ENCODE results near the gene ALG14.
"Not testable (repeated sequence)": the region's sequence is repeated elsewhere in the genome, so short reads cannot be mapped to it uniquely, and the experiment has no call there.

The ALG14 gene

DNA sequence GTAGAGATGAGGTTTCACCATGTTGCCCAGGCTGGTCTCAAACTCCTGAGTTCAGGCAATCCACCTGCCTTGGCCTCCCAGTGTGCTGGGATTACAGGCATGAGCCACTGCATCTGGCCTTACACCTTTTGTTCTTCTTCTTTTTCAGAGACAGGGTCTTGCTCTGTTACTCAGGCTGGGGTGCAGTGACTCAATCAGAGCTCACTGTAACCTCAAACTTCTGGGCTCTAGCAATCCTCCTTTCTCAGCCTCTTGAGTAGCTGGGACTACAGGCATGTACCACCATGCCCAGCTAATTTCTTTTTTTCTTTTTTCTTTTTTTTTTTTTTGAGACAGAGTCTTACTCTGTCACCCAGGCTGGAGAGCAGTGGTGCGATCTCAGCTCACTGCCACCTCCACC lies 131.3 kb downstream of the ALG14 start:
- not testable (repeated sequence) for H3K9me3 ChIP-seq (ENCODE audit: control insufficient read depth, insufficient read depth, low read length); H3K4me1 ChIP-seq (ENCODE audit: control insufficient read depth, insufficient read depth, low read length); H3K9ac ChIP-seq (ENCODE audit: low read depth, low read length); H3K27me3 ChIP-seq (ENCODE audit: control insufficient read depth, insufficient read depth, low read length); H3K4me3 ChIP-seq (ENCODE audit: low read depth, low read length); H3K36me3 ChIP-seq (ENCODE audit: control insufficient read depth, insufficient read depth, low read length)

DNA sequence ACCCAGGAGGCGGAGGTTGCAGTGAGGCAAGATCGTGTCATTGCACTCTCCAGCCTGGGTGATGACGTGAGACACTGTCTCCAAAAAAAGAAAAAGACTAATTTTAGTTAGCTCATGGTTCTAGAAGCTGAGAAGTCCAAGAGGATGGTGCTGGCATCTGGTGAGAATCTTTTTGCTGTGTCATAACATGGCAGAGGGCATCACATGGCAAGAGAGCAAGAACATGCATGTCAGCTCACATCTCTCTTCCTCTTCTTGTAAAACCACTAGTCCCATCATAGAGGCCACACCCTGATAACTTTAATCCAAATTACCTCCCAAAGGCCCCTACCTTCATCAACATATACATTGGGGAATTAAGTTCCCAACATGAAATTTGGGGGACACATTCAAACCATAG lies 132.0 kb downstream of the ALG14 start:
- no peak overlapping the region for H3K4me3 ChIP-seq (ENCODE audit: low read depth, low read length)
- H3K9ac ChIP-seq (ENCODE audit: low read depth, low read length) = no peak overlapping the region
- H3K27me3 ChIP-seq (ENCODE audit: control insufficient read depth, insufficient read depth, low read length) = no peaks in the 10 kb centered on the region
- H3K9me3 ChIP-seq (ENCODE audit: control insufficient read depth, insufficient read depth, low read length) = no peaks in the 10 kb centered on the region
- H3K36me3 ChIP-seq (ENCODE audit: control insufficient read depth, insufficient read depth, low read length) = no peaks in the 10 kb centered on the region
- peaks cover 6% of the 10 kb centered on the region for H3K4me1 ChIP-seq (ENCODE audit: control insufficient read depth, insufficient read depth, low read length)

DNA sequence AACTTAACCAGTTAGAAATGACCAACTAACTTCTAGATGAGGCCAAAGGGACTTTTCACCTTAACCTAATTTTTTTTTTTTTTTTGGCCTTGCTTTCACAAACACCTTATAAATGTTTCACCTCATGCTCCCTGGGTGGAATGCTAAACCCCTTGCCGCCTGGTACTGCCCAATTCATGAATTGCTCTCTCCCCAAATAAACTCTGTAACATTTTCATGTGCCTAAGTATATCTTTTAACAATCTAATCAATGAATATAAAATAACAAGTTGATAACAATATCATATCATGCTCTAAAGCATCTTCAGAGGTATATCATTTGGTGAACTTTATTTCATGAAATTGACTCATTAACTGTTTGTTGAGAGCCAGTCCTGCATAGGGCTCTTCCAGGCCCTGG lies 134.9 kb downstream of the ALG14 start:
- H3K4me1 ChIP-seq (ENCODE audit: control insufficient read depth, insufficient read depth, low read length) = peaks cover 6% of the 10 kb centered on the region
- no peaks in the 10 kb centered on the region for H3K27me3 ChIP-seq (ENCODE audit: control insufficient read depth, insufficient read depth, low read length)
- no peaks in the 10 kb centered on the region for H3K9me3 ChIP-seq (ENCODE audit: control insufficient read depth, insufficient read depth, low read length)
- H3K36me3 ChIP-seq (ENCODE audit: control insufficient read depth, insufficient read depth, low read length) = no peaks in the 10 kb centered on the region
- H3K4me3 ChIP-seq (ENCODE audit: low read depth, low read length) = no peak overlapping the region
- H3K9ac ChIP-seq (ENCODE audit: low read depth, low read length) = no peak overlapping the region

DNA sequence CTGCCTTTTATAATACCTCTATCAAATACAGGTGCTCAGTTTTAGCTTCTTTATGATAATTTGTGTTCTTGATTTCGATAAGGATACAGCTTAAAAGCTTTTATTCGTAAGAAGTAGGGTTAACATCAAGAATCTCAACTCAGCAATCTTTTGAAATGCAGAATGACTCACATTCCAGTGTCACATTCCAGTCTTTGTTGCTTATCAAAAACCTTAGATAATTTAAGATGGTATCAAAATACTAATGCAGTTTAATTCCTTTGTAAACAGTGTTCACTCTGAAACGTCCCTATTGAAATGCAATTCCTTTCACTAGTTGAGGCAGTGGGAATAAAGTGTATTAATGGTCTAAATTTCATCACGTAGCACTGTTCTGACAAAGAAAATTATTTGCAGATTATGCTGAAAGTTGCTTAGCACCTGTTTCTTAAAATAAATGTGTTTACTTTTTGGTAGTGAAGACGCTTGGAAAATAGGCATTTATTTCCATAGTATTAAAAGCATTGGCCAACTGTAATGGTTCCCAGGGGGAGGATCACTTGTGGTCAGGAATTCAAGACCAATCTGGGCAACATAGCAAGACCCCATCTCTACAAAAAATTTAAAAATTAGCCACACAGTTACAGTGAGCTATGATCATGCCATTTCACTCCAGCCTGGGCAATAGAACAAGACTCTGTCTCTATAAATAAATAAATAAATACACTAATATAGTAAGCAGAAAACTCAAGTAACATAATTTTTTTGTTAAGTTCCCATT lies 135.7 kb downstream of the ALG14 start:
- H3K4me1 ChIP-seq (ENCODE audit: control insufficient read depth, insufficient read depth, low read length) = peaks cover 6% of the 10 kb centered on the region
- H3K9me3 ChIP-seq (ENCODE audit: control insufficient read depth, insufficient read depth, low read length) = no peaks in the 10 kb centered on the region
- no peak overlapping the region for H3K4me3 ChIP-seq (ENCODE audit: low read depth, low read length)
- no peak overlapping the region for H3K9ac ChIP-seq (ENCODE audit: low read depth, low read length)
- no peaks in the 10 kb centered on the region for H3K27me3 ChIP-seq (ENCODE audit: control insufficient read depth, insufficient read depth, low read length)
- H3K36me3 ChIP-seq (ENCODE audit: control insufficient read depth, insufficient read depth, low read length) = no peaks in the 10 kb centered on the region

DNA sequence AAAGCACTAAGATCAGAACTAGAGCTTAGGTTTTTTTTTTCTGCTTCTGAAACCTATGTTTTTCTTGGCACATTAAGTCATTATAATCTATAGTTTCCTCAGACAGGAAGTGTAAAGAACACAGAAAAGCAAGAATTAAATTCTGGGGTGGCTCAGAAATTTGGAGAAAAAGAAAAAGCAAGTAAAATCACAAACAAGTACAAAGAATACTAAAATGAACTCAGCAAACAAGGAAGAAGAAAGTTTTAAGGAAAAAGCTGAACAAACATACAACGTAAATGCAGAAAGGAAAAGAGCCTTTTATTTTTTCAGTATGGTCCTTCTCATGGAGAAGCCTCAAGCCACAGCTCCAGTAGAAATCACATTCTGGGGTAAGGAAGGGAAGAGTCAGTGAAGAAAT lies 137.3 kb downstream of the ALG14 start:
- H3K4me1 ChIP-seq (ENCODE audit: control insufficient read depth, insufficient read depth, low read length) = peaks cover 6% of the 10 kb centered on the region
- H3K27me3 ChIP-seq (ENCODE audit: control insufficient read depth, insufficient read depth, low read length) = no peaks in the 10 kb centered on the region
- H3K36me3 ChIP-seq (ENCODE audit: control insufficient read depth, insufficient read depth, low read length) = no peaks in the 10 kb centered on the region
- H3K9me3 ChIP-seq (ENCODE audit: control insufficient read depth, insufficient read depth, low read length) = no peaks in the 10 kb centered on the region
- H3K4me3 ChIP-seq (ENCODE audit: low read depth, low read length) = no peak overlapping the region
- no peak overlapping the region for H3K9ac ChIP-seq (ENCODE audit: low read depth, low read length)

DNA sequence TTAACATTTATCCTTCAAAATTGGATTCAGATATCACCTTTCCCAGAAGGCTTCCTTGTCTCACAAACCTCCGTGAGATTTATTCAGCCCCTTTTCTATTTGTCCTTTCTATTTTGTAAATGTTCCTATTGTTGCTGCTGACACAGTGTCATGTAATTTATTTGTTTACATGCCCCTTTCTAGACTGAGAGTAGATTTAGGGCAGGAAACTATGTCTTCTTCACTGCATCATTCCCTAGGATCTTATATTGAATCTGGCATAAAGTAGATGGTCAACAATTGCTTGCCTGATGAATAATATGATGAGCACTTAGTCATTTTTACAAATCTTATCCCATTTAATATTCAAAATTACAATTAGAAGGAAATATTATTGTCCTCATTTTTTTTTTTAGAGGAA lies 137.7 kb downstream of the ALG14 start:
- Histone ChIP-seq H3K27me3 (ENCODE audit: control insufficient read depth, insufficient read depth, low read length) (no peaks in the 10 kb centered on the region), H3K4me1 (ENCODE audit: control insufficient read depth, insufficient read depth, low read length) (peaks cover 6% of the 10 kb centered on the region), H3K4me3 (ENCODE audit: low read depth, low read length) (no peak overlapping the region), H3K36me3 (ENCODE audit: control insufficient read depth, insufficient read depth, low read length) (no peaks in the 10 kb centered on the region), H3K9me3 (ENCODE audit: control insufficient read depth, insufficient read depth, low read length) (no peaks in the 10 kb centered on the region), H3K9ac (ENCODE audit: low read depth, low read length) (no peak overlapping the region)

DNA sequence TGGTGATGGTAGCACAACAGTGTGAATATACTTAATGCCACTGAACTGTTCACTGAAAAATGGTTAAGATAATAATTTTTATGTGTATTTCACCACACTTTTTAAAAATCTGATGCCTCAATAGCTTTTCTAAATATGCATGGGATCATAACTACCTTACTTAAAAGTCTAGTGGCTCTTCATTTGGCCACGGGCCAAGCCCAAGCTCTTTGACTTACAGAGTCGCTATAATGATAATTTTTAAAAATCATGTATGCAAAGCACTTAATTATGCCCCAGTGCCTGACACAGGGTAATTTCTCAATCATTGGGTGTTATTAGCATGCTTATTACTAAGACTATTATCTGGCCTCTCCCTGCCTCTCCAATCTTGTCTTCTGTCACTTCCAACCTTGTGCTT lies 138.2 kb downstream of the ALG14 start:
- no peak overlapping the region for H3K9ac ChIP-seq (ENCODE audit: low read depth, low read length)
- H3K27me3 ChIP-seq (ENCODE audit: control insufficient read depth, insufficient read depth, low read length) = no peaks in the 10 kb centered on the region
- no peaks in the 10 kb centered on the region for H3K9me3 ChIP-seq (ENCODE audit: control insufficient read depth, insufficient read depth, low read length)
- peaks cover 7% of the 10 kb centered on the region for H3K4me1 ChIP-seq (ENCODE audit: control insufficient read depth, insufficient read depth, low read length)
- H3K36me3 ChIP-seq (ENCODE audit: control insufficient read depth, insufficient read depth, low read length) = no peaks in the 10 kb centered on the region
- no peak overlapping the region for H3K4me3 ChIP-seq (ENCODE audit: low read depth, low read length)

DNA sequence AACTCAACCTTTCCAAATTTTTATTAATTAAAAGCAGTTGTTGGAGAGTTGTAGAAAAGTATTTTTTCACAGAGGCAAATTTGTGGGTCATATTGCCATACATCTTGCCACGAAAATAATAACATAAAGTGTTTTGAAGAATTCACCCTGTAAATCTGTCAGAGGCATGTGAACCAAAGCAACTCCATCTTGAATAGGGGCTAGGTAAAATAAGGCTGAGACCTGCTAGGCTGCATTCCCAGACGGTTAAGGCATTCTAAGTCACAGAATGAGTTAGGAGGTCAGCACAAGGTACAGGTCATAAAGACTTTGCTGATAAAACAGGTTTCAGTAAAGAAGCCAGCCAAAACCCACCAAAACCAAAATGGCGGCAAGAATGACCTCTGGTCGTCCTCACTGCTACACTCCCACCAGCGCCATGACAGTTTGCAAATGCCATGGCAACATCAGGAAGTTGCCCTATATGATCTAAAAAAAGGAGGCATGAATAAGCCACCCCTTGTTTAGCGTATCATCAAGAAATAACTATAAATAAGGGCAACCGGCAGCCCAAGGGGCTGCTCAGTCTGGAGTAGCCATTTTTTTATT lies 141.4 kb downstream of the ALG14 start:
- Histone ChIP-seq H3K9me3 (ENCODE audit: control insufficient read depth, insufficient read depth, low read length) (no peaks in the 10 kb centered on the region), H3K4me1 (ENCODE audit: control insufficient read depth, insufficient read depth, low read length) (peaks cover 13% of the 10 kb centered on the region), H3K9ac (ENCODE audit: low read depth, low read length) (no peak overlapping the region), H3K36me3 (ENCODE audit: control insufficient read depth, insufficient read depth, low read length) (no peaks in the 10 kb centered on the region), H3K4me3 (ENCODE audit: low read depth, low read length) (no peak overlapping the region), H3K27me3 (ENCODE audit: control insufficient read depth, insufficient read depth, low read length) (no peaks in the 10 kb centered on the region)

DNA sequence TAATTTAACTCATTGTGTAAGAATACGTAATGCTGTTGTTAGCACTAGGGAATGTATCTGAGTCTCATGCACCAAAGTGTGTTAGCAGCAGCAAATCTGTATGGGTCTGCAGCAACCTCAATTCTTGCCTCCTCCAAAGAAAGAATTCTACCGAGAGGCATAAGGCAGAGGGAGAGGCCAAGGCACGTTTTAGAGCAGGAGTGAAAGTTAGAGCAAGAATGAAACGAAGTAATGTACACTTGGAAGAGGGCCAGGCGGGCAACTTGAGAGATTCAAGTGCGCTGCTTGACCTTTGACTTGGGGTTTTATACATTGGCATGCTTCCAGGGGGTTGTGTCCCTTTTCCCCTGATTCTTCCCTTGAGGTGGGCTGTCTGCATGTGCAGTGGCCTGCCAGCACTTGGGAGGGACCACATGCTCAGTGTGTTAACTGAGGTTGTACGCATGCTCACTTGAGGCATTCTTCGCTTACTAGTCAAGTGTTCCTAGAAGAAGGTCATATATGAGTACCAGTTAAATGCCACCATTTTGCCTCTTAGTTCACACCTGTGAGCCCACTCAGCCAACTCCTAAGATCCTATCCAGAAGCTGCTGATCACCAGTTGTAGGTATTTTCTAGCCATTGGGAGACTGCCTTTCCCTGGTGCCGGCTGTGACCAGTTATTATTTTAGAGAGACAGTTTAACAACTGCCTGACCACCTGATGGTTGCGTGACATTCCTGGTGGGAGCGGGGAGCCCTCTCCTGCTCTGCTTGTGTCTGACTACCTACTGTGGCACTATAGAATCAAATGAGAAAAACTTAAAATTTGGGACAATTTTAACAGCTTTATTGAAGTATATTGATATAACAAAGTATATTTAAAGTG lies 143.2 kb downstream of the ALG14 start:
- H3K9ac ChIP-seq (ENCODE audit: low read depth, low read length) = no peak overlapping the region
- peaks cover 15% of the 10 kb centered on the region for H3K4me1 ChIP-seq (ENCODE audit: control insufficient read depth, insufficient read depth, low read length)
- H3K9me3 ChIP-seq (ENCODE audit: control insufficient read depth, insufficient read depth, low read length) = no peaks in the 10 kb centered on the region
- H3K36me3 ChIP-seq (ENCODE audit: control insufficient read depth, insufficient read depth, low read length) = no peaks in the 10 kb centered on the region
- no peaks in the 10 kb centered on the region for H3K27me3 ChIP-seq (ENCODE audit: control insufficient read depth, insufficient read depth, low read length)
- H3K4me3 ChIP-seq (ENCODE audit: low read depth, low read length) = no peak overlapping the region

DNA sequence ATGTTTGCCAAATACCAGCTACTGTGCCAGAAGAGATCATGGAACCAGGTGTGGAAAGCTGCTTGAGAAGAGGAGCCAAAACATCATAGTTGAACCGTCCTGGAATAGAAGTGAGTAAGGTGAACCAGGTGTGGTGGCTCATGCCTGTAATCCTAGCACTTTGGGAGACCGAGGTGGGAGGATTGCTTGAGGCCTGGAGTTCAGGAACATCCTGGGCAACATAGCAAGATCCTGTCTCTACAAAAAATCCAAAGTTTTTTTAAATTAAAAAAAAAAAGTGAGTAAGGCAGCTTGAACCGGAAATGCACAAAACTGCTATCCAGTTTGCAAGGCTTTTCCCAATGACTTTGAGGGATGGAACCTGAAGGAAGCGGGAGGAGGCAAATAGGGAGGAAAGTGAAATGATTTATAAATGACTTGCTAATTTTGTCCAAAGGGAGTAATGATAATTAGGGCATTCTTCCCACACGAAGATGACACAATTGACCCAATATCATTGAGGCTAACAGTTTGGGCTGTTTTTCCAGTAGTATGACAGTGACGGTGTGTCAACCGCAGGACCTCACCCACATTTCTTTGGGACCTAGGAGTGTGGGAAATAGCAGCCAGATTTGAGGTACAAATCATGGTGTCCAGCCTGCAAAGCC lies 144.3 kb downstream of the ALG14 start:
- no peaks in the 10 kb centered on the region for H3K9me3 ChIP-seq (ENCODE audit: control insufficient read depth, insufficient read depth, low read length)
- H3K36me3 ChIP-seq (ENCODE audit: control insufficient read depth, insufficient read depth, low read length) = no peaks in the 10 kb centered on the region
- no peaks in the 10 kb centered on the region for H3K27me3 ChIP-seq (ENCODE audit: control insufficient read depth, insufficient read depth, low read length)
- H3K4me3 ChIP-seq (ENCODE audit: low read depth, low read length) = peak overlapping the region; percentile 74
- no peak overlapping the region for H3K9ac ChIP-seq (ENCODE audit: low read depth, low read length)
- H3K4me1 ChIP-seq (ENCODE audit: control insufficient read depth, insufficient read depth, low read length) = peaks cover 16% of the 10 kb centered on the region

DNA sequence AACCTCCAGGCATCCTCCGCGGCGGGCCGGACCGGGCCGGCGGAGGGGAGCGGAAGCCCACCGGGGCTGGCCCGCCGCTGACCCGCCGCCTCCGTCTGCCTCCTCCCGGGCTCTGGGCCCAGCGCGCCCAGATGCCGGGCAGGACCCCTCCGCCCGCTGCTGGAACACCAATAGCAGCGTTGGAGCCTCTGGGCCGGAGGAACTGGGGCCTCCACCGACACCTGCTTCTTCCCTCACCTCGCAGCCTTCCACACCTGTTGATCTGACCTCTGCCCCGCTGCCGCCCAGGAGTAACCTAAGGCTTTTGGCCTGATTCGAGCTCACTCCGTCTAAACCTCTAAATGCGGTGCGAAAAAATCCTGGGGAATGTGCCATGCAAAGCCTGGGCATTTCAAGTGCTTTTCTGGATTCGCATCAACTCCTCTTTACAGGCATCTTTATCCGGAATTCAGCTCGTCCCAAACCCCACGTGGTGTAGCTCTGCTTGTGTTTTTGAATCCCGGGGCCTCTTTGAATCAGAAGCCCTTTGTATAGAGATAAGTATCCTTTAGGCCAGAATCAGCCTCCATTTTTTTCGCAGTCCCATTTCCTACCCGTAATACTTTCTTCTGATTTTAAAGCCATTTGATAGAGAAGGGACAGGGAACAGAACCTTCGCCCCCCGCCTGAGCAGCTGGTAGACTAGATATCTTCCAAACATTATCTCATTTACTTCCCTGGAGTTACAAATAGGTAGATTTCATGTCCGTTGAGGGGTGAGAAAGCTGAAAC lies 145.2 kb downstream of the ALG14 start:
- Histone ChIP-seq H3K9me3 (ENCODE audit: control insufficient read depth, insufficient read depth, low read length) (no peaks in the 10 kb centered on the region), H3K9ac (ENCODE audit: low read depth, low read length) (peak overlapping the region; percentile 61), H3K27me3 (ENCODE audit: control insufficient read depth, insufficient read depth, low read length) (no peaks in the 10 kb centered on the region), H3K36me3 (ENCODE audit: control insufficient read depth, insufficient read depth, low read length) (no peaks in the 10 kb centered on the region), H3K4me1 (ENCODE audit: control insufficient read depth, insufficient read depth, low read length) (peaks cover 21% of the 10 kb centered on the region), H3K4me3 (ENCODE audit: low read depth, low read length) (peak overlapping the region; percentile 74)
